SH-SY5Y (cell line): ENCODE data around the gene NGDN.

Source experiments
- GATA2 ChIP-seq: IDR thresholded peaks from 2 replicates; pipeline ENCODE4 v1.6.1; 2011; ENCODE audit warnings: mild to moderate bottlenecking, low read depth, low read length
- GATA3 ChIP-seq: IDR thresholded peaks from 2 replicates; pipeline ENCODE4 v1.6.1; 2011; ENCODE audit warnings: low read depth, mild to moderate bottlenecking, low read length, moderate library complexity

DNA sequence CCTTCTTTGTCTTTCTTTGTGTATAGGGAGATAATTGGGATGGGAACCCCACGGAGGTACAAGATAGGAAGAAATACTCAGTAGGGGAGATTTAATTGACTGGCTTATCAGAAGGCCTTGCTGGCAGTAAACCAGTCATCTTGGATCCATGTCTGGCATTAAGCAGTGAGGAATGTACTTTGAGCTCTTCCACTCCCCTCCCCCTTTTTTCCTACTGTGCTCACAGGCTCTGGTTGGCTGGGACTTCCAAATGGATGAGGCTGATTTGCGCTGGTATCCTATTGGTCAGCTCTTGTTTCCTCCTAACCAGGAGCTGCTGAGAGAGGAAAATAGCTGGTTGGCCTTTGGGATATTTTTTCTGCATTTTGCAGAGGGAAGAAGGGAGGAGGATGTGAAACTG, 24.7 kb downstream of the NGDN start:
- TF ChIP-seq GATA3 (no peak), GATA2 (no peak)
